Measurements from ENCODE around the gene ZFAND6.
"Not testable (repeated sequence)": the region's sequence is repeated elsewhere in the genome, so short reads cannot be mapped to it uniquely, and the experiment has no call there.

The ZFAND6 gene

DNA sequence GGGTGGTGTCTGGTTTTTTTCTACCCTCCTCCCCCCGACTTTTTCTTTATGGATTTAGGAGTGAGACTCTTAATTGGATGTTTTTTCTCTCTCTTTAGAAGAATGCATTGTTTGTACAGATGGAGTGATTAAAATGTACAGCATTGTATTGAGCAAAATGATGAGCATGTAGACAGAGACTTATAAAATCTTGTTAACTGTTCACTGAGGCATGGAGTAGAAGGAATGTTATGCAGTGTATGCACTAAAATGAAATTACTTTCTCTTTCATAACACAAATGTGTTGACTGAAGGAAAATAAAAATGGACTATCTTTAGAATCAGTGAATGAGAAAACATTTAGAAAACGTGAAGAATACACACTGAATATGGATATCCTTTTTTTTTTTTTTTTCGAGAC is 39.8 kb downstream of the ZFAND6 start:
- DNase-seq, result no peak

DNA sequence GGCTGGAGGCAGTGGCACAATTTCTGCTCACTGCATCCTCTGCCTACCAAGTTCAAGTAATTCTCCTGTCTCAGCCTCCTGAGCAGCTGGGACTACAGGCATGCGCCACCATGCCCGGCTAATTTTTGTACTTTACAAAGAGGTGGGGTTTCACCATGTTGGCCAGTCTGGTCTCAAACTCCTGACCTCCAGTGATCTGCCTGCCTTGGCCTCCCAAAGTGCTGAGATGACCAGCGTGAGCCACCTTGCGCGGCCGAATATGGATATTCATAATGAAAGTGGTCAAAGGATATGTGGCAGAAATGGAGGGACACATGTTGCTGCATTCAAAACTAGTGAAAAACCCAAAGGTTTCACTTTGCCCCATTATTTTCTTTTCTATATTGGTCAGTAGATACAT is 40.2 kb downstream of the ZFAND6 start:
- DNase-seq, result not testable (repeated sequence)

DNA sequence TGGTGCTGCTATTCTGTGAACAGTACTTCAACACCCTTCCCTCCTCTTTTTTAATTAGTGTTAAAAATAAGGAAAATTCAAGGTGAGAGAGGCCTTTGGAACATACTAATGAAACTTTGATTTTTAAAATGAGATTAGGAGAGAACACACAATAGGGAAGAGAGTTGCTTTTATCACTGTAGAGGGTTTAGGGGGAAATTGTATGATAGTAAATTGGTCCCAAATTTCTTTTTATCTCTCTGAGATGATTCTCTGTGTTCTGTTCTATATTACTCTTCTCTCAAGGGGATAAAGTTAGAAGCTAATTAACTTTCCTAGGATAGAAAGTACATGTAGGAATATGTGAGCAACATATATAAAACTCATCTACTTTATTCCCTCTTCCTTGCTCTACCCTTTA is 40.8 kb downstream of the ZFAND6 start:
- no peak for DNase-seq

DNA sequence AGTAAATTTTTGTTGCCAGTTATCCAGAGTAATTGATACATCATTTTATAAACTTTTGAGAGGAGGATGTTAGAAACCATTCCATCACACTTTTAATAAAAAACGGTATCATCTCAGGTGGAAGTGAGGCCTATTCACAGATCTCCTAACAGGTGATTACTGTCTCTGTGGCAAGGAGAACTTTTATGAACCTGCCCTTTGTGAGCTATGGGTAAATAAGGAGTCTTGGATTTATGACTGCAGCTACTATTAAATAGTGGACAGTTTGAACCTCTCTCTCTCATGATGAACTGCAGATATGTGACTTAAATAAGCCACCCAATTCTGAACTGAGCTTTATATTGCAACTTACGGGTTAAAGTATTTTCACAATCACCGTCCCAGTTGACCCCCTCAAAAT is 45.7 kb downstream of the ZFAND6 start:
- no peak for DNase-seq

DNA sequence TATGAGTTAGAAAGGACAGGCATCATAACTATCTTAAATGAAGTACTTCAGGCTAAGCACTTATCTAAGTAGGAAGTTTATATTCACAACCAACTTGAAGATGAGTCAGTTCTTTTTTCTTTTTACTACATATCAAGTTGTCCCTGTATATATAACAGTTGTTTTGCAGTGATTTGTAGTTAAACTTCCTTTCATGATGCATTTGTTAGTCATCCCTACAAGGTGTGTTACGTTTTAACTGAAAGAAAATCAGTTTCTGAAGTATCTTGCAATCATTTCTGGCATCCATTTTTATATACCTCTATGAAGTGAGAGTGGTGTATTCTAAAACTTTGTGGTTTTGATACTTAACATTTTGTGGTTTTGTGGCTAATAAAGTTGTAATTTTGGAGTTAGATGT is 46.1 kb downstream of the ZFAND6 start:
- no peak for DNase-seq

DNA sequence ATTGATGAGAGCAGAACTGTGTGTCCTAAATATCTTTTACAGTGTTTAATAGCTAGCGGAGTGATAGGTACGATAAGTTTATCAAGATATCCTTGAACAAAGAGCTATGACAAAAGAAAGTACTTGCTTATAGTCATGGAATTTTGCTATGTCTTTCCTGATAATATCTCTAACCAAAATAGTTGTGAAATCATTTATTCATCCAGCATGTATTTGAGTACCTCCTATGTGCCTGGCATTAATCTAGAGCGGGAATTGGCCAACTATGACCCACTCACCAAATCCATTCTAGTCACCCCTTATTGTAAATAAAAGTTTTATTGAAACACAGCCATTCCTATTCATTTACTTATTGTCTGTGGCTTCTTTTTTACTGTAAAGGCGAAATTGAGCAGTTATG is 46.6 kb downstream of the ZFAND6 start:
- DNase-seq, result no peak

DNA sequence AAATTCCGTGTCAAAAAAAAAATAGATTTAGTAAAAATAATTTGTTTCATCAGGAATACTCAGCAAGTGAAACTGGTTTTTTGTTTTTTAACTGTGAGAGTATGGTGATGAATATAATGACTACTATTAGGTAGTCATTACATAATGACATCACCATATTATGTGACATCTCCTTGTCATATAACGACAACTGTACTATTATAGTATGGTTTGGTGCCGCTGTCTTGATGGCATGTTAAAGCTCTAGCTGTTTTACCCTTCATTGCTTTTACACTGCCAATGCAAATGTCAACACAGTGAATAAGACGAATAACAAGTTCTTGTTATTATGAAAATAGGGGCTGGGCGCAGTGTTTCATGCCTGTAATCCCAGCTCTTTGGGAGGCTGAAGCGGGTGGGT is 47.7 kb downstream of the ZFAND6 start:
- no peak for DNase-seq

DNA sequence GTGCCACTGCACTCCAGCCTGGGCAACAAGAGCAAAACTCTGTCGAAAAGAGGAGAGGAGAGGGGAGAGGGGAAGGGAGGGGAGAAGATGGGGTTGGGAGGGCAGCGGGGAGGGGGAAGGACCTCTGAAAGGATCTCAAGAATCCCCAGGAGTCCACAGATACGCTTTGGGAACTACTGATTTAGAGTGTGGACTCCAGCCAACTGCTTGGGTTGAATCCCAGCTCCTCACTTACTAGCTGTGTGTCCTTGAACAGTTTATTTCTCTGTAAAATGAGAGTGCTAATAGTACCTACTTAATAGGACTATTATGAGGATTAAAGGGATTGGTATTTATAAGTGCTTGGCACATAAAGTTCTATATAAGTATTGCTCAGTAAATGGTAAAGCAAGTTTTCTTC is 48.3 kb downstream of the ZFAND6 start:
- DNase-seq, result no peak

DNA sequence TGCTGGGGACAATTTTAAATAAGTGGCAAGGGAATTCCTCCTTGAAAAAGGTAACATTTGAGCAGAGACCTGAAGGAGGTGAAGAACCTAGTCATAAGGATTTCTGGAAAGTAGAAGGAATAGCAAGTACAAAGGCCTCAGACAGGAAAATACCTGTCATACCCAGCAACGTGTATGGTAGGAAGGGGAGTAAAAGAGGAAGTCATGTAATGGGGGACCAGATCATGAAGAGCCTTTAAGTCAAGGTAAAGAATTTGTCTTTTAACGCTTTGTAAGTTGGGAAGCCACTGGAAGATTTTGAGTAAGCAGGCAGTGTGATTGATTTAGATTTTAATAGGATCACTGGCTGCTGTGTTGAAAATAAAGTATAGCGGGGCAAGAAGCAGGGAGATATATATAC is 49.9 kb downstream of the ZFAND6 start:
- no peak for DNase-seq

DNA sequence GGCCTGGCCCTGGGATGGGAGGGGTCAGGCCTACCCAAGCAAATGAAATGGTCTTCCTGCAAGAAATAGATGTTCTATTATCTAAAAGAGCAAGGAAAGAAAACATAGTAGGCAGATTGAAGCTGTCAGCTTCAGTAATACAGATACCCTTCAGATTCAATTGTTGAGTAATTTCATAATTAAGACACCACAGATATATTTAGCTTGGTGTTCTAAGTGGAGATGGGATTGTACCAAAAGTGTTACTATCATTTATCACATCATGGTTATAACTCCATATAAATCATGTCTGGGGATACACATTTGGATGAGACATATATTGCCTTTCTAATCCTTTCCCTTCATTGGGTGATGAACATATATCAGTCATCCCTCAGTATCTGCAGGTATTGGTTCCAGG is 51.4 kb downstream of the ZFAND6 start:
- no peak for DNase-seq

DNA sequence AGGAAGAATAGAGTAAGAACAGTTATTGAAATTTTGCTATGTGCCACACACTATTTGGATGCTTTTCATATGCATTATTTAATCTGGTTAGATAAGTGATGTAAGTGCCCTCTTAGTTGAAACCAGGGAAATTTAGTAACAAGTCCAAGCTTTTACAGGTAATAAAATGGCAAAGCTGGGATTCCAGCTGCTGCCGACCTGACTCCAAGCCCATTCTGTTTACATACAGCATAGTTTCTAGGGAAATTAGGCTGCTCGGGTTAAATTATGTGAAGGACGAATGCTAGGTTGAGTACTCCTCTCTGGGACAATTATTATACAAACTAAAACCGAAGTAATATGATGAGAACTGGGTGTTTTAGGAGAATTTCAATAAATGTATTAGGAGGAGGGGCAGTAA is 54.6 kb downstream of the ZFAND6 start:
- DNase-seq, result no peak

DNA sequence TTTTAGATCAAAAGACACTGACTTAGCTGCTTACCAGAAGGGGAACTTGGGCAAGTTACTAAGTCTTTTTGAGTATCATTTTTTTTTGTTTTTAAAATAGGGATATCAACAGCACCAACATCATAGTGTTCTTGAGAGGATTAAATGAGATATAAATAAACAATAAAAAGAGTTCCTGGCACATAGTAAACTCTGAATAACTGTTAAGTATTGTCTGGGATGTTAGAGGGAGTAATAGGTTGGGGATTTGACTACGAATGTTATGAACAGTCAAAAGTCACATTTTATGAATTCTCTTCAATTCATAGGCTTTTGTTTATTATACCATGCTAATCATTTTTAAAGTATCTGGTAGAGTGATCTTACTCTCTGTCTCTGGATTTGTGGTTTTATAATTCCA is 55.5 kb downstream of the ZFAND6 start:
- no peak for DNase-seq

DNA sequence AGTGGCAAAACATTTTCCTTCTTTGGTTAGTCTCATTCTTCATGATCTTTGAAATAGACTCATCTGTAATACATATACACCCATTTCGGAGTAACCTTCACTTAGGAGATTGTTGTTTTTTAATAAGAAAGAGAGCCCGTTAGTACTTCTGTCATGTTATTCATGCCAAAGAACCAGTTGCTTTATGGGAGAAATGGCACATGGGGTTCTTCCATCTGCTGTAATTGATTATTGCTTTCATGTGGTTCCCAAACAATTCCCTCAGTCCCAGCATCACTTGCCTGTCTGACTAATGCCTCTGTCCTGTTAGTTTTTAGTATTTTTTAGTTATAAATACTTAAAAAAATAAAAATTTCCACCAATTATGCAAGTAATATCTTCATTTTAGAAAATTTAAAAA is 59.5 kb downstream of the ZFAND6 start:
- peak in 1 of 14 donors; percentile 49 for DNase-seq

DNA sequence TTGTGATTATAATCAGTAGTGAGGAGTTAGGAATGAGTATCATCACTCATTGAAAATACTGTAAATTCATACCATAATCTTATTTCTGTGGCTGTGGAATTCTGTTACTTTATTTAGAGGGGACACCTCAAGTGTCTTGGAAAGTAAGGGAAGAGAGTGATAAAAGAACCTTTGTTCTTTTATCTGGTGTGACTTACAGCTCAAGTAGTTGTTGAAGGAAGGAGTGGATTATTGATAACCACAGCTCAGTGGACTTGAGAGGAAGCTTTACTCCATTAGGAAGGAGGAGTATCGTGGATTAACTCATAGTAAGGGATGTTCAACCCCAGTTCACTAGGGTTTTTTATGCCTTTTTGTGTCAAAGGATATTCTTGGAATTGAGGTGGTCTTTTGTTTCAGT is 61.2 kb downstream of the ZFAND6 start:
- DNase-seq, result no peak

DNA sequence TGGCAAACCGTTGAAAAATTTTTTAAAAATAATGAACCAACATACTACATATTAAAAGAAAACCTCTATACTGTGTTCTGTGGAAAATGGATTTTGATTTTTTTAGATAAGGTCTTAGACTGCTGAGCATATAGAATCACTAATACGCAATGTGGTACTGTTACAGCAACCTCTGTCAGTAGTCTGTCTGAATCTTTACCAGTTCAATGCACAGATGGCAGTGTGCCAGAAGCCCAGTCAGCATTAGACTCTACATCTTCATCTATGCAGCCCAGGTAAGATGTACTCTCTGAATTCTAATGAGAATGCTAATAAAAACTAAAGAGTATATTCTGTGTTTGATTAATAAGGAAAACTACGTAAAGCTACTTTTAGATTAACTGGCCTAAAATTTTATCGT is 62.1 kb downstream of the ZFAND6 start:
- no peak for DNase-seq

DNA sequence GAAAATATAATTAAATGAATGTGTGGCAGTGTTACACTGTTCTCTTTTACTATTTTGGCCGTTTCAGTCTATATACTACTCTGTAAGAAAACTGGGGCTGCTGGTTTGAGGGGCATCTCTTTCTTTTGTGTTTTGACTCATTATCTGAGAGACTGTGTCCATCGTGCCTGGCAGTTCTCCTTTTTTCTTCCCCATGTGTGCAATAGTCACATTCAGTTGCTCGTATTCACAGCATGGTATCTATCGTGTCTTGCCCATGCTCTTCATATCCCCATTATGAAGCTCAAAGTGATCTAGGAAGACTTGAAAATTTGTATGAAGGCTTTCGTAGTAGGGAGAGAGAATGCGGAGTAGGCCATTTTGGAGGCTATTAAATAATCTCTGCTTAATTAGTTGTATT is 63.6 kb downstream of the ZFAND6 start:
- no peak for DNase-seq

DNA sequence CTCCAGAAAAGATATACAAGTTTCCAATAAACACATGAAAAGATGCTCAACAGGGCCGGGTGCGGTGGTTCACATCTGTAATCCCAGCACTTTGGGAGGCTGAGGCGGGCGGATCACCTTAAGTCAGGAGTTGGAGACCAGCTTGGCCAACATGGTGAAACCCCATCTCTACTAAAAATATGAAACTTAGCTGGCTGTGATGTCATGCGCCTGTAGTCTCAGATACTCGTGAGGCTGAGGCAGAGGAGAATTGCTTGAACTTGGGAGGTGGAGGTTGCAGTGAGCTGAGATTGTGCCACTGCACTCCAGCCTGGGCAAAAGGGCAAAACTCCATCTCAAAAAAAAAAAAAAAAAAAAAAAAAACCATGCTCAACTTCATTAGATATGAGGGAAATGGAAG is 67.8 kb downstream of the ZFAND6 start:
- not testable (repeated sequence) for DNase-seq

DNA sequence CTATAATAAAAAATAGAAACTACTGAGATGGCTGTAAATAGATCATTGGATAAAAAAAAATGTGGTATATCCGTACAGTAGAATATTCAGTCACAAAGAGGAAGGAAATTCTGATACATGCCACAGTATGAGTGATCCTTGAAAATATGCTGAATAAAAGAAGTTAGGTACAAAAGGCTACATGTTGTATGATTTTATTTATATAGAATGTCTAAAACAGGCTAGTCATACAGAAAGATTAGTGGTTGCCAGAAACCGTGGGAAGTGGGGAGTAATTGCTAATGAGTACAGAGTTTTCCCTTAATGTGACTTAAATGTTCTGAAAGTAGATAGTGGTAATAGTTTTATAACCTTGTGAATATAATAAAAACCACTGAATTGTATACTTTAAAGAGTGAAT is 68.4 kb downstream of the ZFAND6 start:
- no peak for DNase-seq

DNA sequence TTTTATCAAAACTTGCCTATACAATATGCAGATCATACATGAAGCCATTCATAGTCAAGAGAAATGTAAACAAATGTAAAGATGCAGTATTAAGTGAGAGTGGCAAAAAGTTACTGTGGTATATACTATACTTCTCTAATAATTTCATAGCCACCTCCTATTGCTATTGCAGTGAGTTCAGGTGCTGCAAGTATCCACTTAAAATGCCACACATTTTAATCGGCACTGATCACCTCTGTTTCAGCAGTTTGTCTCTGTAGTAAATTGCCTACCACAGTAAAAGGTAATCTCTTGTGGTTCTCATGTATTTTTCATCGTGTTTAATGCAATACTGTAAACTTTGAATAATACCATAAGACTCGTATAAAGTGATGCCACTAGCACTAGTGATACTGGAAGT is 72.9 kb downstream of the ZFAND6 start:
- DNase-seq, result no peak

DNA sequence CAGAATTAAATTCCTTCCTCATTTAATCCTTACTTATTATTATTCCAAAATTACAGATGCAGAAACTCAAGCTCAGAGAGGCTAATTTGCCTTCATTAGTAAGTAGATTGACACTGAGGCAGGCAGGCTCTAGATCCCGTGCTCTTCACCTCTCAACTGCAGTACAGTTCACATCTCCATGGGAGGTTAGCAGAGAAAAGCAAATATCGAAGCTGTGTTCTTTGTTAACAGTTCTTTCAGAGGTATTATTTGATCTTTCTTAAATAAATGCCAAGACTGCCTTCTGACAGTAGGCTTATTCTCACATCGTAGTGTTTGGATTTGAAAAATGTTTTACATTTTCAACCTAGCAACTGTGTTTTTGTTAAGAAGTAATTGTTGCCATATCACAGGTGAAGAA is 77.4 kb downstream of the ZFAND6 start:
- DNase-seq, result no peak

DNA sequence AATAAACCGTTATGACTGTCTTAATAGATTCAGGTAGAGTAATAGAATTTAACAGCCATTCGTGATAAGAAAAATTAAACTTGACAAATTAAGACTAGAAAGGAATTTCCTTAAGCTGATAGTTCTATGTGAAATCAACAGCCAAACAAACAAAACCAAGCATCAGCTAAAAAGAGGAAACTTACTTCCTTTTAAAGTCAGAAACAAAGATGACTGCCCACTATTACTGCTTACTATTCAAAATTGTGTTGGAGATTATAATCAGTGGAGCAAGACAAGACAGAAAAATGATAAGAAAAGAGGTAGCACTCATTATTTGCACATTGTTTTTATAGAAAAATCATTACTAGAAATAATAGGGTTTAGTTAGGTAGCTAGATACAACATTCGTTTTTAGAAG is 79.5 kb downstream of the ZFAND6 start:
- DNase-seq, result no peak

DNA sequence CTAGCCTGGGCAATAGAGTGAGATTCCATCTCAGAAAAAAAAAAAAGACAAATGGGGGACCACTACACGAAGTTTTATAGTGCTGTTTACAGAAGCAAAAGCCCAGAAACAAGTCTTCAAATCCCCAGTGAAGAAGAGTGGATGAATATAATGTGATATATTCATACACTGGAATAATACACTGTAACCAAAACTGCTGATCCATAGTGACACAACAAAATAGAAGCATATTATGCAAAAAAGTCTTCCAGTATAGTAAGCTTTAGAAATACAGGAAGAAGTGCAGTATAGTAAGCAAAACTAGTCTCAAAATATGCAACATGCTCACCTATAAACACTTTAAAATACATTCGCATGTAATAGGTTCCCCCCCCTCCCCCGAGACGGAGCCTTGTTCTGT is 81.4 kb downstream of the ZFAND6 start:
- no peak for DNase-seq

DNA sequence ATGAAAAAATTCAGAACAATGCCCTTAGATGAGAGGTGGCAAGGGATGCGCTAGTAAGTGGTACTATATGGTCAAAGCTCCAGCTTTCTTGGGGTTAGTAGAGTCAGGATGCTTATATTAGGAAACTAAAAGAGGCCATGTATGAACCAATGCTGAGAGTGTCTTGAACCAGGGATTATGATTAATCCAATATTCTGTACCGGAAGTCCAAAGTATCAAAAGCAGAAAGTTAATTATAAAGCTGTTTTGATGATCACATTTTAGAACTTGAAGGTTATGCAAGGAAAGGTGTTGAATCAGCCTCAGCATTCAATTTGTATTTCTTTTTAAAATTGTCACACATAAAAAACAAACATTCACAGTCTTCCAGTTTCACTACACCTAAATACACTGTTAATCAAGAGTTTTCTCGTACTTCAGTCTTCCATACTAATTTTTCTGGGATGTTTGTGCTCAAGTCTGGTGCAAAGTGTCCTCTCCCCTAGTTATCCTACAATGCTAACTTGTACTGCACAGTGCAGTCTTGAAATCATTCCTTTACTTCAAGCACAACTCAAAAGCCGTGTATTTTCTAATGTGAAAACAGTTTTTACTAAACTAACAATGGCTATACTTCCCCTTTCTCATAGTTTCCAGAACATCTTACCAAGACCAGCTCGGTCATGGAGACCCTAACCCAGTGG is 82.6 kb downstream of the ZFAND6 start:
- no peak for DNase-seq

DNA sequence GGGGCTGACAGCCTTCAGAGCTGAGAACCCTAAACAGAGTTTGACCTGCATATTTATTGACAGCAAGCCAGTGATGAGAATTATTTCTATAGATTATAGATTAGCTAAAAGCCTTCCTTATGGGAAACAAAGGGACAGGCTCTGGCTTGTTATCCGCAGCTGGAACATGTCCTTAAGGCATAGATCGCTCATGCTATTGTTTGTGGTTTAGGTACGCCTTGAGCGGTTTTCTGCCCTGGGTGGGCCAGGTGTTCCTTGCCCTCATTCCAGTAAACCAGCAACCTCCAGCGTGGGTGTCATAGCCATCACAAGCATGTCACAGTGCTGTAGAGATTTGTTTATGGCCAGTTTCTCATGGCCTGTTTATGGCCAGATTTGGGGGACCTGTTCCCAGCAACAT is 83.2 kb downstream of the ZFAND6 start:
- DNase-seq, result no peak

DNA sequence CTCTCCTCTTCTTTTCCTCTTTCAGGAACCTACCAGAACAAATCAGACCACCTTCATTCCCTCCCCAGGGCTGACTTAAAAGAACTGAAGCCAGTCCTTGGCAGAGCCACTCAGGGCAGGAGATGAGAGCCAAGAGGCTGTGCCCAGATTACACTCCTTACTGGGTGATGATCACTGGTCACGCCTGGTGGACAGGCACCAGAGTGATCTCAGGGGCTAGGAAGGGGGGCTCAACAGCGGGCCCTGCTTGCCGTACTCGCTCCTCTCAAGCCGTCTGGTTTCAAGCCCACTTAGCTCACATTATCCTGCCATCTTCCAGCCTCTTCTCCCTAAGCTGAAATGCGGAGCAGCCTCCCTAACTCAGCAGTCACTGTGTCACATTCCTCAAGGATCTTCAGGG is 91.7 kb downstream of the ZFAND6 start:
- DNase-seq, result no peak
